Fibroblast of villous mesenchyme (primary cell): ENCODE results near the gene POGLUT2. TPM values are rescaled to one million over a fixed set of nuclear protein-coding genes. Genes with fewer than 3 reads are reported as not detected.
"Not testable (repeated sequence)": the region's sequence is repeated elsewhere in the genome, so short reads cannot be mapped to it uniquely, and the experiment has no call there.

Source experiments
- DNase-seq: peaks from one replicate; pipeline ENCODE4 v3.0.0-alpha.2; 2010; ENCODE audit warnings: low read depth
- H3K4me3 ChIP-seq: 2 replicates; pipeline ENCODE4 v1.5.1; 2011; ENCODE audit warnings: low read depth, mild to moderate bottlenecking, low read length
- CTCF ChIP-seq: IDR thresholded peaks from 2 replicates; pipeline ENCODE4 v1.5.1; 2012; ENCODE audit warnings: low read depth, mild to moderate bottlenecking, low read length; ENCODE audit not compliant: insufficient read depth
- total RNA-seq: library from RNA; depleted of rRNA; stranded (reverse); fragments of >200 nt; gene quantifications from 2 replicates; pipeline ENCODE4 v1.2.3, GENCODE V29; 2012

POGLUT2 gene
- total RNA-seq, 1 donor, result 30.2 TPM

GRCh38 chr13:102792396-102792795 lies 6.4 kb downstream of the POGLUT2 start:
- DNase-seq, result no peak
- H3K4me3 ChIP-seq, result no peak overlapping the region
- no peak for TF ChIP-seq CTCF

- DNase-seq, result no peak
- no peak for TF ChIP-seq CTCF
Measured at GRCh38 chr13:102788683-102789082, 10.1 kb downstream of the POGLUT2 start.

GRCh38 chr13:102784483-102784882 lies 14.3 kb downstream of the POGLUT2 start:
- TF ChIP-seq CTCF, result no peak
- H3K4me3 ChIP-seq, result no peak overlapping the region
- DNase-seq, result no peak

More at GRCh38 chr13:102788683-102789082, 10.1 kb downstream of the POGLUT2 start:
- no peak overlapping the region for H3K4me3 ChIP-seq

- no peak overlapping the region for H3K4me3 ChIP-seq
- no peak for TF ChIP-seq CTCF
- no peak for DNase-seq
Measured at GRCh38 chr13:102781591-102781990, 17.2 kb downstream of the POGLUT2 start.

GRCh38 chr13:102780656-102781055 lies 18.1 kb downstream of the POGLUT2 start:
- DNase-seq, H3K4me3 ChIP-seq: not testable (repeated sequence)

GRCh38 chr13:102779436-102780159 lies 19.2 kb downstream of the POGLUT2 start:
- no peak for TF ChIP-seq CTCF
- no peak for DNase-seq
- no peak overlapping the region for H3K4me3 ChIP-seq

- H3K4me3 ChIP-seq, result no peak overlapping the region
- no peak for DNase-seq
- no peak for TF ChIP-seq CTCF
Measured at GRCh38 chr13:102777736-102778135, 21.0 kb downstream of the POGLUT2 start.
